ENCODE data around the gene GPBP1.

Gene GPBP1

DNA sequence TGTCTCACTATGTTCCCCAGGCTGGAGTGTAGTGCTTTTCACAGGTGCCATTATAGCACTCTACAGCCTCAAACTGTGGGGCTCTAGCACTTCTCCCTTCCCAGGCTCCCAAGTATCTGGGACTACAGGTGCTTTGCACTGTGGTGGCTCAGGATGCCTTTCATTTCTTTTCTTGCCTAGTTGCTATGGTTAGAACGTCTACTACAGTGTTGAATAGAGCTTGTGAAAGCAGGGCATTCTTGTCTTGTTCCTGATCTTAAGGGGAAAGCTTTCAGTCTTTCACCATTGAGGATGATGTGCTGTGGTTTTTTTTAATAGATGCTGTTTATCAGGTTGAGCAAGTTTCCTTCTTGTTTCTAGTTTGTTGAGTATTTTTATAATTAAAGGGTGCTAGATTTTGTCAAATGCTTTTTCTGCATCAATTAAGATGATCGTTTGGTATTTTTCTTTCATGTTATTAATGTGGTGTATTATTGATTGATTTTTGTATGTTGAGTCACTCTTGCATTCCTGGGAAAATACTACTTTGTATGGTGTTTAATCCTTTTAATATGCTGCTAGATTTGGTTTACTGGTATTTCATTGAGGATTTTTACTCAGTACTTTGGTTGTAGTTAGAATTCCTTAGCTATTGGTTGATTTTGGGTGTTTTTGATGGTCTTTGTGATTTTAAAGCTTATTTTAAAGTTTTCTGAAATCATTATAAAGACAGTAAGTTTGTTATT lies 35.6 kb downstream of the GPBP1 start:
- Histone ChIP-seq H3F3A (ENCODE audit: insufficient read depth, low read length) (peaks cover 6% of the 10 kb centered on the region; the same call in 1 of the 2 replicates), H3K4me1 (ENCODE audit: low read length) (peaks cover 6% of the 10 kb centered on the region; the same call in 1 of the 2 replicates), H4K20me1 (ENCODE audit: insufficient read depth, low read length) (peaks cover 58% of the 10 kb centered on the region), H3K79me2 (ENCODE audit: low read length) (peaks cover 100% of the 10 kb centered on the region), H3K27ac (ENCODE audit: low read length) (no peak overlapping the region), H3K4me2 (ENCODE audit: low read depth, low read length) (no peak overlapping the region), H3K4me3 (ENCODE audit: low read length) (no peak overlapping the region), H2AFZ (ENCODE audit: low read length) (no peak overlapping the region), H3K9ac (ENCODE audit: low read length) (no peak overlapping the region), H3K36me3 (replicated peaks; ENCODE audit: insufficient read depth, low read length) (0 out of 2 replicates have a peak, but pooled peaks cover 3% of the 10 kb centered on the region), H3K9me3 (replicated peaks; ENCODE audit: insufficient read depth, low read length) (no peaks in the 10 kb centered on the region), H3K27me3 (replicated peaks; ENCODE audit: insufficient read depth, low read length) (no peaks in the 10 kb centered on the region), H3K9me2 (replicated peaks; ENCODE audit: insufficient read depth, low read length) (no peaks in the 10 kb centered on the region)
- no peak for TF ChIP-seq EZH2phosphoT487 (IDR thresholded peaks at IDR 0.05; ENCODE audit: low read length)
- TF ChIP-seq EZH2 (optimal IDR thresholded peaks at IDR 0.05; ENCODE audit: low read depth, low read length), result no peak
- TF ChIP-seq, protein P1, sequence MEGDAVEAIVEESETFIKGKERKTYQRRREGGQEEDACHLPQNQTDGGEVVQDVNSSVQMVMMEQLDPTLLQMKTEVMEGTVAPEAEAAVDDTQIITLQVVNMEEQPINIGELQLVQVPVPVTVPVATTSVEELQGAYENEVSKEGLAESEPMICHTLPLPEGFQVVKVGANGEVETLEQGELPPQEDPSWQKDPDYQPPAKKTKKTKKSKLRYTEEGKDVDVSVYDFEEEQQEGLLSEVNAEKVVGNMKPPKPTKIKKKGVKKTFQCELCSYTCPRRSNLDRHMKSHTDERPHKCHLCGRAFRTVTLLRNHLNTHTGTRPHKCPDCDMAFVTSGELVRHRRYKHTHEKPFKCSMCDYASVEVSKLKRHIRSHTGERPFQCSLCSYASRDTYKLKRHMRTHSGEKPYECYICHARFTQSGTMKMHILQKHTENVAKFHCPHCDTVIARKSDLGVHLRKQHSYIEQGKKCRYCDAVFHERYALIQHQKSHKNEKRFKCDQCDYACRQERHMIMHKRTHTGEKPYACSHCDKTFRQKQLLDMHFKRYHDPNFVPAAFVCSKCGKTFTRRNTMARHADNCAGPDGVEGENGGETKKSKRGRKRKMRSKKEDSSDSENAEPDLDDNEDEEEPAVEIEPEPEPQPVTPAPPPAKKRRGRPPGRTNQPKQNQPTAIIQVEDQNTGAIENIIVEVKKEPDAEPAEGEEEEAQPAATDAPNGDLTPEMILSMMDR (IDR thresholded peaks at IDR 0.05; ENCODE audit: low read length), result no peak
- no peak for DNase-seq

DNA sequence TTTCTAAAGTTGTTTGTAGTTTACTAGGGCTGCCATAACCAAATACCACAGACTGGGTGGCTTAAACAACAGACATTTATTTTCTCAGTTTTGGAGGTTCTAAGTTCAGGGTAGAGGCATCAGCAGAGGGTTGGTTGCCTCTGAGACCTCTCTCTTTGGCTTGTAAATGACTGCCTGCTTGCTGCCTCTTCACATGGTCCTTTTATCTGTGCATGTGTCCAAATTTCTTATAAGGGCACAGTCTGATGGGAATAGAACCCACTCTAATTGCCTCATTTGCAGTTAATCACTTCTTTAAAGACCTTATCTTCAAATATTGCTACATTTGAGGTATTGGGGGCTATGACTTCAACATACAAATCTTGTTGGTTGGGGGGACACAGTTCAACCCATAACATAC lies 36.8 kb downstream of the GPBP1 start:
- peaks cover 65% of the 10 kb centered on the region for H4K20me1 ChIP-seq (ENCODE audit: insufficient read depth, low read length)
- TF ChIP-seq EZH2phosphoT487 (IDR thresholded peaks at IDR 0.05; ENCODE audit: low read length), result no peak
- TF ChIP-seq, protein P1 (IDR thresholded peaks at IDR 0.05; ENCODE audit: low read length), result no peak
- peaks cover 100% of the 10 kb centered on the region for H3K79me2 ChIP-seq (ENCODE audit: low read length)
- H3K9ac ChIP-seq (ENCODE audit: low read length), result no peak overlapping the region
- H3F3A ChIP-seq (ENCODE audit: insufficient read depth, low read length), result peaks cover 6% of the 10 kb centered on the region; the same call in 1 of the 2 replicates
- H3K27me3 ChIP-seq (replicated peaks; ENCODE audit: insufficient read depth, low read length), result no peaks in the 10 kb centered on the region
- H3K9me2 ChIP-seq (replicated peaks; ENCODE audit: insufficient read depth, low read length), result no peaks in the 10 kb centered on the region
- H3K27ac ChIP-seq (ENCODE audit: low read length), result no peak overlapping the region
- H3K9me3 ChIP-seq (replicated peaks; ENCODE audit: insufficient read depth, low read length), result no peaks in the 10 kb centered on the region
- H3K4me3 ChIP-seq (ENCODE audit: low read length), result no peak overlapping the region
- H2AFZ ChIP-seq (ENCODE audit: low read length), result no peak overlapping the region
- H3K4me1 ChIP-seq (ENCODE audit: low read length), result peaks cover 6% of the 10 kb centered on the region; the same call in 1 of the 2 replicates
- no peak overlapping the region for H3K4me2 ChIP-seq (ENCODE audit: low read depth, low read length)
- H3K36me3 ChIP-seq (replicated peaks; ENCODE audit: insufficient read depth, low read length), result 0 out of 2 replicates have a peak, but pooled peaks cover 3% of the 10 kb centered on the region
- no peak for DNase-seq

GRCh38 chr5:57211039-57211438 lies 37.2 kb downstream of the GPBP1 start:
- Histone ChIP-seq H3K79me2 (ENCODE audit: low read length) (peaks cover 100% of the 10 kb centered on the region), H3F3A (ENCODE audit: insufficient read depth, low read length) (peaks cover 6% of the 10 kb centered on the region; the same call in 1 of the 2 replicates), H3K9me3 (replicated peaks; ENCODE audit: insufficient read depth, low read length) (no peaks in the 10 kb centered on the region), H3K9me2 (replicated peaks; ENCODE audit: insufficient read depth, low read length) (no peaks in the 10 kb centered on the region), H2AFZ (ENCODE audit: low read length) (no peak overlapping the region), H3K36me3 (replicated peaks; ENCODE audit: insufficient read depth, low read length) (0 out of 2 replicates have a peak, but pooled peaks cover 3% of the 10 kb centered on the region), H3K4me2 (ENCODE audit: low read depth, low read length) (no peak overlapping the region), H4K20me1 (ENCODE audit: insufficient read depth, low read length) (peaks cover 65% of the 10 kb centered on the region), H3K27ac (ENCODE audit: low read length) (no peak overlapping the region), H3K4me1 (ENCODE audit: low read length) (peaks cover 6% of the 10 kb centered on the region; the same call in 1 of the 2 replicates), H3K9ac (ENCODE audit: low read length) (no peak overlapping the region), H3K27me3 (replicated peaks; ENCODE audit: insufficient read depth, low read length) (no peaks in the 10 kb centered on the region), H3K4me3 (ENCODE audit: low read length) (no peak overlapping the region)
- no peak for DNase-seq
- TF ChIP-seq EZH2phosphoT487 (IDR thresholded peaks at IDR 0.05; ENCODE audit: low read length) (no peak), EZH2 (optimal IDR thresholded peaks at IDR 0.05; ENCODE audit: low read depth, low read length) (no peak)
- TF ChIP-seq, protein P1 (IDR thresholded peaks at IDR 0.05; ENCODE audit: low read length), result no peak
